GM12891 (cell line): ENCODE data around the gene KRR1.

Source experiments
- PAX5 ChIP-seq: IDR thresholded peaks from 2 replicates; pipeline ENCODE4 v1.6.1; 2011; ENCODE audit warnings: low read length, moderate library complexity, mild to moderate bottlenecking; ENCODE audit not compliant: insufficient read depth, severe bottlenecking
- POLR2A ChIP-seq: IDR thresholded peaks from 2 replicates; pipeline ENCODE4 v1.6.1; 2011; ENCODE audit warnings: low read depth, low read length, control low read depth
- POLR2AphosphoS5 ChIP-seq: IDR thresholded peaks from 2 replicates; pipeline ENCODE4 v1.6.1; 2011; ENCODE audit warnings: low read depth, low read length, control low read depth
- TAF1 ChIP-seq: IDR thresholded peaks from 2 replicates; pipeline ENCODE4 v1.6.1; 2011; ENCODE audit warnings: low read depth, low read length, control low read depth

DNA sequence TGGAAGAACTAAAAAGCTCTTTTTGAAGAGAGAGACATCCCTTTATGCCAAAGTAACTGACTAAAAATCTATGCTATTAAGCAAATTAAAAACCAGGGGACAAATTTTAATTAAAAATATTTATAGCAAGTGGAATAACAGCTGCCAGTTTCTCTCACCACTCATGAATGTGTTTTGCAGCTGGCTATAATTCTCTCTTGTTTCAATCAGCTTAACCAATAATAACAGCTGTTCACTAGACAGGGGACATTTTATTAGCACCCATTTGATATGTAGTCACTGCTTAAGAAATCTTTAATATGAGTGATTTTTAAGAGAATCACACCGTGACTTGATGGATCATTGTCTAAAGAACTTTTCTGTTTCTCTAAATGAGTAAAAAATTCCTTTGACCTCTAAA is 34.2 kb upstream of the KRR1 start:
- TF ChIP-seq POLR2A (no peak), TAF1 (no peak), PAX5 (no peak), POLR2AphosphoS5 (no peak)
